Astrocyte of the cerebellum (primary cell): ENCODE measurements around the gene BSDC1.

Experiments used
- DNase-seq: peaks from one replicate; pipeline ENCODE4 v3.0.0-alpha.2; 2011; ENCODE audit warnings: low read depth
- H3K4me3 ChIP-seq: 2 replicates; pipeline ENCODE4 v1.5.1; 2011; ENCODE audit warnings: mild to moderate bottlenecking, low read depth, low read length, moderate library complexity
- in situ Hi-C: cut with HindIII; loops from 2 replicates; pipeline ENCODE4 v1.10.0; 2017; ENCODE audit warnings: low sequenced_read_pairs
- TF ChIP-seq, protein P1 (sequence below): IDR thresholded peaks from 2 replicates; pipeline ENCODE4 v1.5.1; 2012; ENCODE audit warnings: low read length, low read depth, moderate library complexity, mild to moderate bottlenecking; ENCODE audit errors: missing control alignments

The BSDC1 gene

DNA sequence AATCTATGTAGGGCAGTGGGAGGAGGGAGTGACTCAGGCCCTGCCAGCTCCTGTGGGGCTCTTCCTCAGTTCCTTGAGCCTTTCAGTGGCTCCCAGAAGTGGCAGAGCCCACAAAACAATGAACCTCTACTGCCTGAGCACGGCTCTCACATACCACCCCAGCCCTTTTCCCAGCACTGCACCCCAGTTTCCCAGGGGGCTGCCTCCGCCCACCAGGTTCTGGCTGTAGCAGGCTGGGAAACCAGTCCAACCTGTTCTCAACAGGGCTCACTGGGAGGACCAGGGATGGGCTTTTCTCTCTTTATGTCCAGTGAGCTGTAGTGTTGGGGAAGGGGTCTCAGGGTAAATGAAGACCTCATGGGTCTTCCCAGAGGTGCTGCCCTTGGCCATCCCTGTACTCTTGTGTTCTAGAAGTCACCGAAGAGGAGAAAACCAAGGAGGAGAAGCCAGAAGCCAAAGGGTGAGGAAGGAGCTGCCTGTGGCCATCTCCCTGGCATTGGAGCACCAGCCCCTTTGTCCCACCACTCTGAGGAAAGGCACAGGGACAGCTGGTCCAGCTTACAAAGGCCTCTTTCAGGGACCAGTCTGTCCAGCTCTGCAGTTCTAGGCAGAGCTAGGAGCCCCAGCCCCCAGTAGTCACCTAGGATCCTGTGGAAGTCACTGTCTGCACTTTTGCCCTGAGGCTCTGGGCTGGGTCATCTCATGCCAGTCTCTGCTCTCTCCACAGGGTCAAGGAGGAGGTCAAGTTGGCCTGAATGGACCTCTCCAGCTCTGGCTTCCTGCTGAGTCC lies 61.8 kb downstream of the BSDC1 start:
- H3K4me3 ChIP-seq = no peak overlapping the region
- no peak for DNase-seq
- in situ Hi-C loops = no loop called here
- TF ChIP-seq, protein P1, sequence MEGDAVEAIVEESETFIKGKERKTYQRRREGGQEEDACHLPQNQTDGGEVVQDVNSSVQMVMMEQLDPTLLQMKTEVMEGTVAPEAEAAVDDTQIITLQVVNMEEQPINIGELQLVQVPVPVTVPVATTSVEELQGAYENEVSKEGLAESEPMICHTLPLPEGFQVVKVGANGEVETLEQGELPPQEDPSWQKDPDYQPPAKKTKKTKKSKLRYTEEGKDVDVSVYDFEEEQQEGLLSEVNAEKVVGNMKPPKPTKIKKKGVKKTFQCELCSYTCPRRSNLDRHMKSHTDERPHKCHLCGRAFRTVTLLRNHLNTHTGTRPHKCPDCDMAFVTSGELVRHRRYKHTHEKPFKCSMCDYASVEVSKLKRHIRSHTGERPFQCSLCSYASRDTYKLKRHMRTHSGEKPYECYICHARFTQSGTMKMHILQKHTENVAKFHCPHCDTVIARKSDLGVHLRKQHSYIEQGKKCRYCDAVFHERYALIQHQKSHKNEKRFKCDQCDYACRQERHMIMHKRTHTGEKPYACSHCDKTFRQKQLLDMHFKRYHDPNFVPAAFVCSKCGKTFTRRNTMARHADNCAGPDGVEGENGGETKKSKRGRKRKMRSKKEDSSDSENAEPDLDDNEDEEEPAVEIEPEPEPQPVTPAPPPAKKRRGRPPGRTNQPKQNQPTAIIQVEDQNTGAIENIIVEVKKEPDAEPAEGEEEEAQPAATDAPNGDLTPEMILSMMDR = no peak

DNA sequence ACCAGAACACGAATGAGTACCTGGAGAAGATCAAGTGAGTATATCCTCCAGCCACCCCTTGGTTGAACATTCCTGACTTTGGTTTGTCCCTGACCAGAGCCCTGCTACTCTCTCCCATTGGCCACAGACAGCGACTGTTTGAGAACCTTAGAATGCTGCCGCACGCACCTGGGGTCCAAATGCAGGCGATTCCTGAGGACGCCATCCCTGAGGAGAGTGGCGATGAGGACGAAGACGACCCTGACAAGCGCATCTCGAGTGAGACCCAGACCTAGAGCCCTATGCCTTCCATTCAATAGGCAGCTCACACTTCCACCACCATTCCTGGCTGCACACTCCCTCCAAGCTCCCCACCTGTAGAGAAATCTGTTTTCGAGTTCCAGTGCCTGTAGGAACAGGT lies 62.7 kb downstream of the BSDC1 start:
- in situ Hi-C loops = no loop called here
- TF ChIP-seq, protein P1 = no peak
- DNase-seq = no peak
- H3K4me3 ChIP-seq = no peak overlapping the region

DNA sequence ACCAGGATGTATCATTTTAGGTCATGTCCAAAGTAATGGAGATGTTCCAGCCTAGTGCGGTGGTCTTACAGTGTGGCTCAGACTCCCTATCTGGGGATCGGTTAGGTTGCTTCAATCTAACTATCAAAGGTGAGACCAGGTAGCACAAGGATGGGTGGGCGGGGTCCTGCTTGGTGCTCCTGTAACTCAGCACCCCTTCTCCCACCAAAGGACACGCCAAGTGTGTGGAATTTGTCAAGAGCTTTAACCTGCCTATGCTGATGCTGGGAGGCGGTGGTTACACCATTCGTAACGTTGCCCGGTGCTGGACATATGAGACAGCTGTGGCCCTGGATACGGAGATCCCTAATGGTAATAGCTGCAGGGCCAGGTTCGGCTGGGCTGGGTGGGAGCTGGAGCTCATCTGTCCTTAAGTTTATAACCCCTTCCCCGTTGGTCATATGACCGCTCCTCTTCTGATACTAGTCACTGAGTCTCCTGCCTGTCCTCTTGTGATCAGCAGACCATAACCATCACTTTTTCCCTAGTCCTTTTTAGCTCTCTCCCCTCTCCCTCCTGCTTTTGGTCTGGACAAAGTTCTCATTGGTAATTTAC lies 63.6 kb downstream of the BSDC1 start:
- TF ChIP-seq, protein P1 = no peak
- no peak overlapping the region for H3K4me3 ChIP-seq
- DNase-seq = no peak
- in situ Hi-C loops = no loop called here

DNA sequence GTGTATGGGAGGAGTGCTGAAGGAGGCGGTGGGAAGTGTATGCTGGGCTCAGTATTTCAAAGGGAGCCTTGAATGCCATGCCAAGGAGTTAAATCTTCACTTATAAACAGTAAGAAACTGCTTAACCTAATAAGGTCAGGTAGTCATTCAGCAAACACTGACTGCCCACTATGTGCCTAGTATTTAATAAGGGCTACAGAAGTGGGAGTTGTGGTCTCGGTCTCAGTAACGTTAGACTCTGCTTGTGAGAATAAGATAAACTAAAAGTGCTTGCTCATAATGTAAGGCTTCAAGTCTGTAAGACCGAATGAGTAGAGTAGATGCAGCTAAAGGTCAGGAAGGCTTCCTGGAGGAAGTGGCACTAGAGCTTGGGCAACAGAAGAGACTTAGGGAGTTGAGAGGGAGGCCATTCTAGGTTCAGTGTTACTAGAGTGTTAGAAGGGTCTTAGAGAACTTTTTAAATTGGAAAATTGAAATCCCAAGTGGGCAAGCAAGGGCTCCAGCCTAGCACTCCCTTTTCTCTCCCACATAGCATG lies 64.2 kb downstream of the BSDC1 start:
- no peak for DNase-seq
- TF ChIP-seq, protein P1 = no peak
- no peak overlapping the region for H3K4me3 ChIP-seq
- in situ Hi-C loops = no loop called here

DNA sequence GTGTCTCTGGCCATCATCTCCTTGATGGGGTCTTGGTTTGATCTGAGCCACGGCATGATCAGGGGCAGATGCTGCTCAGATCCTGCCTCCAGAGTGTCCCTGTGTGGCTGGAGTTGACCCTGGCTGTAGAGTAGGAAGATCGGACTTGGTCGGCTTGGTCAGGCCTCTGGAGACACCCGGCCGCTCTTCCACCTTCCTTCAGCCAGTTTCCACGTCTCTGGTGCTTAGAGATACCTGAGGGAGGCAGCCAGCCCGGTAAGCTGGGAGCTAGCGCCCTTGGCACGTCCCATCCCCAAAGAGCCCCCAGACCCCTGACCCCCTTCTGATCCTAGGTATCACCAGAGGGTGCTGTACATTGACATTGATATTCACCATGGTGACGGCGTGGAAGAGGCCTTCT lies 67.0 kb downstream of the BSDC1 start:
- H3K4me3 ChIP-seq = no peak overlapping the region
- DNase-seq = no peak
- in situ Hi-C loops = no loop called here
- TF ChIP-seq, protein P1 = no peak

DNA sequence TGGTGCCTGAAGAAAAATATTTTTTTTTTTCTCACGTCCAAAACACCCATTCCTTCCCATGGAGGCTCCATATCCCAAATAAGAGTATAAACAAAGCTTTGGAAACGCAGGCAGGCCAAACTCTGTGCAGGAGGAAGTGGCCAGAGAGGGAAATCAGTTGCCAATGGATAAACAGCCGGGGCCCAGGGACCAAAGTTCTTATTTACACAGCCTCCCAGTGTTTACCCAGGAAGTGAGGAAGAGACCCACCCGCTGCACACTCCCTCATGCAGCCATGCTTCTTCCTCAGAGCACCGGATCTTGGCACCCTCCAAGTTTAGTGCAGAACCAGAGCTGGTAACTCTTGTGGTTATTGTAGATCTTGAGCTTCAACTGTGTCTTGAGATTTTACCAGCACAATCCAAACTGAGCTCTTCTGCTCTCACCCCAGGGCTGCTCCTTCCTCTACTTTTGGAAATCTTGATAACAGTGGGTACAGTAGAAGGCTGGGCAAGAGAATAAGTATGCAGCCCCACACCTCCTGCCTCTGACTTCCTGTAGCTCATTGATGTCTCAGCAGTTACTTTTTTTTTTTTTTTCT lies 72.4 kb downstream of the BSDC1 start:
- TF ChIP-seq, protein P1 = no peak

More for the DNA sequence above, 72.4 kb downstream of the BSDC1 start:
- in situ Hi-C loops = loop anchor here (5.0 kb wide), 1 partner anchor 80 kb away; no protein-coding TSS in a partner anchor
- H3K4me3 ChIP-seq = no peak overlapping the region
- no peak for DNase-seq
